Panc1 (cell line): Measurements from ENCODE around the gene NAGPA. TPM values are rescaled to one million over a fixed set of nuclear protein-coding genes. Genes with fewer than 3 reads are reported as not detected.

ENCODE experiments used
- ATAC-seq: fragments of 200-7000 bp; cut with Tn5 transposase; 2 replicates; pipeline ENCODE4 v1.9.1; 2020; ENCODE audit warnings: mild to moderate bottlenecking, moderate library complexity
- BruUV-seq: library from RNA; stranded (reverse); fragments of 400-500 nt; replicated peaks from 2 replicates; lab custom pipeline; 2021; lab: Mats Ljungman, UMichigan
- CTCF ChIA-PET: fragments of 300-600 bp; sonication (Branson Sonifier 250); formaldehyde crosslinking; loops from one replicate; lab custom pipeline; 2022; ENCODE audit warnings: antibody characterized with exemption; lab: Charles Lee
- POLR2A ChIA-PET: fragments of 300-600 bp; sonication (Branson Sonifier 250); formaldehyde crosslinking; loops from one replicate; lab custom pipeline; 2022; ENCODE audit warnings: antibody characterized with exemption; lab: Charles Lee
- DNase-seq: peaks from one replicate; pipeline ENCODE4 v3.0.0-alpha.2; 2010; ENCODE audit warnings: low read depth, low spot score
- H3K27ac ChIP-seq: 2 replicates; pipeline ENCODE4 v1.5.1; 2011; ENCODE audit warnings: mild to moderate bottlenecking, low read length, inconsistent platforms
- H3K27me3 ChIP-seq: fragments of 200-500 bp; sonication (Bioruptor generic); 2 replicates; pipeline ENCODE4 v1.6.0; 2014; ENCODE audit warnings: low read length, inconsistent platforms; ENCODE audit not compliant: control insufficient read depth, insufficient read depth
- H3K36me3 ChIP-seq: fragments of 200-500 bp; sonication (Bioruptor generic); 2 replicates; pipeline ENCODE4 v1.5.1; 2014; ENCODE audit warnings: inconsistent platforms, mild to moderate bottlenecking, low read length, moderate library complexity; ENCODE audit not compliant: control insufficient read depth, insufficient read depth
- H3K4me1 ChIP-seq: 2 replicates; pipeline ENCODE4 v1.5.1; 2011; ENCODE audit warnings: inconsistent platforms, mild to moderate bottlenecking, low read length, moderate library complexity; ENCODE audit not compliant: control insufficient read depth, insufficient read depth
- H3K4me3 ChIP-seq, 2 experiments: 2 replicates each; pipeline ENCODE4 v1.5.1; 2011 to 2012; ENCODE audit warnings: low read depth in 2 of 2, low read length in 2 of 2, mild to moderate bottlenecking in 2 of 2, inconsistent platforms in 1 of 2, moderate library complexity in 1 of 2
- H3K9me3 ChIP-seq: fragments of 200-500 bp; sonication (Bioruptor generic); 2 replicates; pipeline ENCODE4 v1.5.1; 2014; ENCODE audit warnings: low read depth, mild to moderate bottlenecking, inconsistent platforms, low read length, moderate library complexity; ENCODE audit not compliant: control insufficient read depth, insufficient read depth
- POLR2AphosphoS5 ChIP-seq: IDR thresholded peaks from 2 replicates; pipeline ENCODE4 v1.6.1; 2012; ENCODE audit warnings: mild to moderate bottlenecking, low read depth, low read length, moderate library complexity
- SIN3A ChIP-seq: IDR thresholded peaks from 2 replicates; pipeline ENCODE4 v1.6.1; 2012; ENCODE audit warnings: low read depth, mild to moderate bottlenecking, low read length, moderate library complexity, borderline replicate concordance; ENCODE audit not compliant: insufficient read depth
- TCF7L2 ChIP-seq: IDR thresholded peaks from 2 replicates; pipeline ENCODE4 v1.6.1; 2011; ENCODE audit warnings: mild to moderate bottlenecking, low read depth, low read length, inconsistent platforms
- in situ Hi-C: cut with HindIII; loops from 2 replicates; pipeline ENCODE4 v1.10.0; 2016; ENCODE audit warnings: low sequenced_read_pairs, low pct_unique_long_range_greater_than_20kb
- intact Hi-C: fragments of 100-400 bp; cut with micrococcal nuclease; formaldehyde crosslinking; loops from one replicate; pipeline ENCODE4 v1.10.0; 2022; ENCODE audit not compliant: unreplicated experiment
- total RNA-seq: library from RNA; stranded (reverse); gene quantifications from one replicate; pipeline ENCODE4 v1.2.1, GENCODE V29; 2021; ENCODE audit not compliant: unreplicated experiment
- TF ChIP-seq, protein P1 (sequence below): fragments of 450-650 bp; IDR thresholded peaks from 2 replicates; pipeline ENCODE4 v1.5.1; 2017; ENCODE audit warnings: mild to moderate bottlenecking
- TF ChIP-seq, protein P2 (sequence below), 2 experiments: IDR thresholded peaks; 2 replicates each; pipeline ENCODE4 v1.6.1; 2011 to 2012; ENCODE audit warnings: low read depth in 2 of 2, control low read depth in 1 of 2, low read length in 1 of 2, mild to moderate bottlenecking in 1 of 2, moderate library complexity in 1 of 2; ENCODE audit not compliant: insufficient read depth in 1 of 2

Gene NAGPA
- total RNA-seq, 1 experiment from 2014 or later = 19.2 TPM

DNA sequence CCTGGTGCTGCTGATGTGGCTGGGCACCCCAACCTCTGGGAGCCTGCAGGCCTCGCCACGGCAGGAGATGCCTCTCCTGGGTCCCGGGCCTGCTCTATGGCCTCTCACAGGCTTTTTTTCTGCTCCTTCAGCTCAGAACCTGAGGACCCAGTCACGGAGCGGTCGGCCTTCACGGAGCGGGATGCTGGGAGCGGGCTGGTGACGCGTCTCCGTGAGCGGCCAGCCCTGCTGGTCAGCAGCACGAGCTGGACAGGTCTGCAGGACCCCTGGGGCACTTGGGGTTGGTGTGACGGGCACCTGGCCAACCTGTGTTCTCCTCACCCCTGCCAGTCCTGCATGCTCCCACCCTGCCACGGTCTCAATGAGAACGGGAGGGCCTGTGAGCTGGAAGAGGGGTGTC, 44.9 kb upstream of the NAGPA start:
- Histone ChIP-seq H3K27me3 (no peaks in the 10 kb centered on the region), H3K4me1 (no peaks in the 10 kb centered on the region), H3K4me3 (no peak overlapping the region), H3K36me3 (no peaks in the 10 kb centered on the region; the same call in 1 of the 2 replicates), H3K27ac (no peak overlapping the region), H3K9me3 (no peaks in the 10 kb centered on the region)
- intact Hi-C loops = no loop called here
- no TSS peak for BruUV-seq
- ChIA-PET CTCF (interaction anchor here (0.6 kb wide), 1 partner anchor 68 kb away, joined by 4 read pairs; no protein-coding TSS in a partner anchor), POLR2A (no interaction called here)
- DNase-seq = no peak
- in situ Hi-C loops = no loop called here
- no peak for ATAC-seq
- TF ChIP-seq, protein P1, sequence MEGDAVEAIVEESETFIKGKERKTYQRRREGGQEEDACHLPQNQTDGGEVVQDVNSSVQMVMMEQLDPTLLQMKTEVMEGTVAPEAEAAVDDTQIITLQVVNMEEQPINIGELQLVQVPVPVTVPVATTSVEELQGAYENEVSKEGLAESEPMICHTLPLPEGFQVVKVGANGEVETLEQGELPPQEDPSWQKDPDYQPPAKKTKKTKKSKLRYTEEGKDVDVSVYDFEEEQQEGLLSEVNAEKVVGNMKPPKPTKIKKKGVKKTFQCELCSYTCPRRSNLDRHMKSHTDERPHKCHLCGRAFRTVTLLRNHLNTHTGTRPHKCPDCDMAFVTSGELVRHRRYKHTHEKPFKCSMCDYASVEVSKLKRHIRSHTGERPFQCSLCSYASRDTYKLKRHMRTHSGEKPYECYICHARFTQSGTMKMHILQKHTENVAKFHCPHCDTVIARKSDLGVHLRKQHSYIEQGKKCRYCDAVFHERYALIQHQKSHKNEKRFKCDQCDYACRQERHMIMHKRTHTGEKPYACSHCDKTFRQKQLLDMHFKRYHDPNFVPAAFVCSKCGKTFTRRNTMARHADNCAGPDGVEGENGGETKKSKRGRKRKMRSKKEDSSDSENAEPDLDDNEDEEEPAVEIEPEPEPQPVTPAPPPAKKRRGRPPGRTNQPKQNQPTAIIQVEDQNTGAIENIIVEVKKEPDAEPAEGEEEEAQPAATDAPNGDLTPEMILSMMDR = no peak
- TF ChIP-seq SIN3A (no peak), POLR2AphosphoS5 (no peak), TCF7L2 (no peak)
- TF ChIP-seq, protein P2, sequence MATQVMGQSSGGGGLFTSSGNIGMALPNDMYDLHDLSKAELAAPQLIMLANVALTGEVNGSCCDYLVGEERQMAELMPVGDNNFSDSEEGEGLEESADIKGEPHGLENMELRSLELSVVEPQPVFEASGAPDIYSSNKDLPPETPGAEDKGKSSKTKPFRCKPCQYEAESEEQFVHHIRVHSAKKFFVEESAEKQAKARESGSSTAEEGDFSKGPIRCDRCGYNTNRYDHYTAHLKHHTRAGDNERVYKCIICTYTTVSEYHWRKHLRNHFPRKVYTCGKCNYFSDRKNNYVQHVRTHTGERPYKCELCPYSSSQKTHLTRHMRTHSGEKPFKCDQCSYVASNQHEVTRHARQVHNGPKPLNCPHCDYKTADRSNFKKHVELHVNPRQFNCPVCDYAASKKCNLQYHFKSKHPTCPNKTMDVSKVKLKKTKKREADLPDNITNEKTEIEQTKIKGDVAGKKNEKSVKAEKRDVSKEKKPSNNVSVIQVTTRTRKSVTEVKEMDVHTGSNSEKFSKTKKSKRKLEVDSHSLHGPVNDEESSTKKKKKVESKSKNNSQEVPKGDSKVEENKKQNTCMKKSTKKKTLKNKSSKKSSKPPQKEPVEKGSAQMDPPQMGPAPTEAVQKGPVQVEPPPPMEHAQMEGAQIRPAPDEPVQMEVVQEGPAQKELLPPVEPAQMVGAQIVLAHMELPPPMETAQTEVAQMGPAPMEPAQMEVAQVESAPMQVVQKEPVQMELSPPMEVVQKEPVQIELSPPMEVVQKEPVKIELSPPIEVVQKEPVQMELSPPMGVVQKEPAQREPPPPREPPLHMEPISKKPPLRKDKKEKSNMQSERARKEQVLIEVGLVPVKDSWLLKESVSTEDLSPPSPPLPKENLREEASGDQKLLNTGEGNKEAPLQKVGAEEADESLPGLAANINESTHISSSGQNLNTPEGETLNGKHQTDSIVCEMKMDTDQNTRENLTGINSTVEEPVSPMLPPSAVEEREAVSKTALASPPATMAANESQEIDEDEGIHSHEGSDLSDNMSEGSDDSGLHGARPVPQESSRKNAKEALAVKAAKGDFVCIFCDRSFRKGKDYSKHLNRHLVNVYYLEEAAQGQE (IDR thresholded peaks at IDR 0.05; ENCODE audit: insufficient read depth in 1 of 2, low read depth in 2 of 2, low read length in 1 of 2) = no peak

DNA sequence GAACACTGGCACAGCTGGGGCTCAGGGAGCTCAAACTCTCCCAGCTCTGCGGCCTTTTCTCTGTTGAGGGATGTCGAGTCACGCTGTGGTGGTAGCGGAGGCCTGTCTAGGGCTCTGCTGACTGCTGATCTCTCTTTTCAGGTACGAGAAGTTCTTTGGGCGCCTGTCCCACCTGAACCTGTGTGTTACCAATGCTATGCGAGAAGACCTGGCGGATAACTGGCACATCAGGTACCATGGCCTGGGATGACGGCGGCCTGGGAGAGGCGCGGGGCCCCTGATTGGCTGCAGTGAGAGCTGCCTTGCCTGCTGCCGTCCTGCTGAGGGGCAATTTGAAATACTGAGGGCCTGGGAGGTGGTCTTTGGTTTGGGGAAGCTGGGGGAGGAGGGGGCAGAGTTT, 43.6 kb upstream of the NAGPA start:
- intact Hi-C loops = no loop called here
- in situ Hi-C loops = no loop called here
- DNase-seq (no peak), ATAC-seq (no peak)
- BruUV-seq = no TSS peak
- no peak overlapping the region for H3K4me3 ChIP-seq
- CTCF ChIA-PET = no interaction called here
- POLR2A ChIA-PET = no interaction called here
- no peak overlapping the region for H3K27ac ChIP-seq
- H3K9me3 ChIP-seq = no peaks in the 10 kb centered on the region
- H3K36me3 ChIP-seq = no peaks in the 10 kb centered on the region; the same call in none of the 2 replicates
- TF ChIP-seq, protein P1 = no peak
- TF ChIP-seq TCF7L2 (no peak), POLR2AphosphoS5 (no peak), SIN3A (no peak)
- TF ChIP-seq, protein P2 (IDR thresholded peaks at IDR 0.05; ENCODE audit: insufficient read depth in 1 of 2, low read depth in 2 of 2, low read length in 1 of 2) = no peak
- H3K27me3 ChIP-seq = no peaks in the 10 kb centered on the region
- H3K4me1 ChIP-seq = peaks cover 5% of the 10 kb centered on the region; the same call in 1 of the 2 replicates
